ENCODE measurements around the gene MMAB. TPM values are rescaled to one million over a fixed set of nuclear protein-coding genes. Genes with fewer than 3 reads are reported as not detected.

MMAB gene
- total and polyA plus RNA-seq, 5 experiments from 2014 or later, result 20.6 to 39.1 (median 28.2) TPM

GRCh38 chr12:109599087-109599486 lies 25.8 kb upstream of the MMAB start:
- no peaks in the 10 kb centered on the region for H3K36me3 Mint-ChIP-seq
- H3K4me1 Mint-ChIP-seq, result peaks cover 13 to 25% (median 25%) of the 10 kb centered on the region in 4 donors
- POLR2A ChIA-PET, result no interaction called here
- H3K27me3 Mint-ChIP-seq, result no peaks in the 10 kb centered on the region
- no peak overlapping the region for H3K27ac Mint-ChIP-seq
- DNase-seq, result no peak
- no peak for ATAC-seq
- H3K4me3 Mint-ChIP-seq, result no peak overlapping the region
- H3K9me3 Mint-ChIP-seq, result no peaks in the 10 kb centered on the region

GRCh38 chr12:109598428-109598854 lies 25.1 kb upstream of the MMAB start:
- Mint-ChIP-seq H3K27ac (no peak overlapping the region), H3K4me1 (peaks cover 13 to 25% (median 25%) of the 10 kb centered on the region in 4 donors), H3K9me3 (no peaks in the 10 kb centered on the region), H3K27me3 (no peaks in the 10 kb centered on the region), H3K36me3 (peaks cover 0 to 3% (median 2%) of the 10 kb centered on the region in 3 donors), H3K4me3 (no peak overlapping the region)
- POLR2A ChIA-PET, result no interaction called here
- no peak for DNase-seq
- ATAC-seq, result no peak

- peak; percentile 62 to 83 for ATAC-seq
- peak; percentile 38 to 80 (median 55) for DNase-seq
- POLR2A ChIA-PET, result interaction anchor here (0.7 kb wide), 1 partner anchor 1803 kb away, joined by 3 read pairs; no protein-coding TSS in a partner anchor
- no peaks in the 10 kb centered on the region for H3K27me3 Mint-ChIP-seq
- peaks cover 13 to 25% (median 25%) of the 10 kb centered on the region in 4 donors for H3K4me1 Mint-ChIP-seq
- H3K27ac Mint-ChIP-seq, result peak overlapping the region in 1 of 10 donors; percentile 67
- no peaks in the 10 kb centered on the region for H3K9me3 Mint-ChIP-seq
- peak overlapping the region in 2 of 10 donors; percentile 51 to 52 for H3K4me3 Mint-ChIP-seq
- H3K36me3 Mint-ChIP-seq, result peaks cover 0 to 3% (median 2%) of the 10 kb centered on the region in 3 donors
Measured at GRCh38 chr12:109597795-109598427, 24.6 kb upstream of the MMAB start.

GRCh38 chr12:109597414-109597794 lies 24.1 kb upstream of the MMAB start:
- peak overlapping the region in 1 of 10 donors; percentile 67 for H3K27ac Mint-ChIP-seq
- POLR2A ChIA-PET, result interaction anchor here (0.7 kb wide), 1 partner anchor 1802 kb away, joined by 3 read pairs; no protein-coding TSS in a partner anchor
- no peaks in the 10 kb centered on the region for H3K9me3 Mint-ChIP-seq
- no peaks in the 10 kb centered on the region for H3K27me3 Mint-ChIP-seq
- ATAC-seq (no peak), DNase-seq (no peak)
- H3K4me3 Mint-ChIP-seq, result peak overlapping the region in 2 of 10 donors; percentile 51 to 52
- H3K4me1 Mint-ChIP-seq, result peaks cover 13 to 25% (median 25%) of the 10 kb centered on the region in 4 donors
- peaks cover 0 to 5% (median 5%) of the 10 kb centered on the region in 3 donors for H3K36me3 Mint-ChIP-seq

GRCh38 chr12:109596418-109597244 lies 23.3 kb upstream of the MMAB start:
- no peak for DNase-seq
- H3K4me1 Mint-ChIP-seq, result peaks cover 13 to 25% (median 25%) of the 10 kb centered on the region in 4 donors
- ATAC-seq, result no peak

GRCh38 chr12:109595321-109595902 lies 22.1 kb upstream of the MMAB start:
- H3K27ac Mint-ChIP-seq, result peak overlapping the region in 4 of 10 donors; percentile 35 to 76 (median 64)
- H3K9me3 Mint-ChIP-seq, result no peaks in the 10 kb centered on the region
- H3K36me3 Mint-ChIP-seq, result peaks cover 0 to 8% (median 5%) of the 10 kb centered on the region in 3 donors
- H3K27me3 Mint-ChIP-seq, result no peaks in the 10 kb centered on the region
- H3K4me3 Mint-ChIP-seq, result peak overlapping the region in 1 of 10 donors; percentile 5
- ATAC-seq, result peak in 1 of 2 donors; percentile 53
- POLR2A ChIA-PET, result interaction anchor here (0.6 kb wide), 1 partner anchor 302 kb away, joined by 3 read pairs; no protein-coding TSS in a partner anchor
- DNase-seq, result peak in 1 of 10 donors; percentile 12
- peaks cover 13 to 25% (median 25%) of the 10 kb centered on the region in 4 donors for H3K4me1 Mint-ChIP-seq

More at GRCh38 chr12:109596418-109597244, 23.3 kb upstream of the MMAB start:
- Mint-ChIP-seq H3K9me3 (no peaks in the 10 kb centered on the region), H3K4me3 (no peak overlapping the region), H3K27me3 (no peaks in the 10 kb centered on the region), H3K27ac (no peak overlapping the region), H3K36me3 (peaks cover 0 to 5% (median 5%) of the 10 kb centered on the region in 3 donors)
- POLR2A ChIA-PET, result interaction anchor here (0.9 to 1.1 kb wide), 2 partner anchors 23 to 24 kb away, joined by 3 read pairs; partner anchors contain the start of gene MVK

- H3K9me3 Mint-ChIP-seq, result no peaks in the 10 kb centered on the region
- peak overlapping the region in 1 of 10 donors; percentile 35 for H3K27ac Mint-ChIP-seq
- no peak for ATAC-seq
- peaks cover 0 to 8% (median 5%) of the 10 kb centered on the region in 3 donors for H3K36me3 Mint-ChIP-seq
- no peak for DNase-seq
- H3K4me1 Mint-ChIP-seq, result peaks cover 13 to 25% (median 25%) of the 10 kb centered on the region in 4 donors
- H3K4me3 Mint-ChIP-seq, result peak overlapping the region in 2 of 10 donors; percentile 4 to 48
- no peaks in the 10 kb centered on the region for H3K27me3 Mint-ChIP-seq
- POLR2A ChIA-PET, result interaction anchor here (0.6 kb wide), 1 partner anchor 302 kb away, joined by 3 read pairs; no protein-coding TSS in a partner anchor
Measured at GRCh38 chr12:109594556-109595317, 21.4 kb upstream of the MMAB start.

GRCh38 chr12:109592905-109593272 lies 19.6 kb upstream of the MMAB start:
- no peak for ATAC-seq
- Mint-ChIP-seq H3K9me3 (no peaks in the 10 kb centered on the region), H3K4me3 (no peak overlapping the region), H3K4me1 (peaks cover 11 to 23% (median 21%) of the 10 kb centered on the region in 4 donors), H3K27ac (no peak overlapping the region), H3K27me3 (no peaks in the 10 kb centered on the region), H3K36me3 (peaks cover 0 to 20% (median 12%) of the 10 kb centered on the region in 3 donors)
- DNase-seq, result no peak
- POLR2A ChIA-PET, result interaction anchor here (0.7 kb wide), 1 partner anchor 96 kb away, joined by 3 read pairs; no protein-coding TSS in a partner anchor

- Mint-ChIP-seq H3K4me1 (peaks cover 7 to 18% (median 17%) of the 10 kb centered on the region in 4 donors), H3K27ac (no peak overlapping the region)
- POLR2A ChIA-PET, result interaction anchor here (0.6 kb wide), 1 partner anchor 1767 kb away, joined by 3 read pairs; no protein-coding TSS in a partner anchor
Measured at GRCh38 chr12:109592195-109592904, 19.0 kb upstream of the MMAB start.

GRCh38 chr12:109591041-109591440 lies 17.7 kb upstream of the MMAB start:
- POLR2A ChIA-PET, result no interaction called here
- Mint-ChIP-seq H3K4me3 (no peak overlapping the region), H3K36me3 (peaks cover 0 to 29% (median 15%) of the 10 kb centered on the region in 3 donors), H3K9me3 (no peaks in the 10 kb centered on the region), H3K27ac (no peak overlapping the region), H3K27me3 (no peaks in the 10 kb centered on the region), H3K4me1 (peaks cover 7 to 18% (median 17%) of the 10 kb centered on the region in 4 donors)
- ATAC-seq (no peak), DNase-seq (no peak)

More at GRCh38 chr12:109592195-109592904, 19.0 kb upstream of the MMAB start:
- DNase-seq, result no peak
- Mint-ChIP-seq H3K36me3 (peaks cover 0 to 20% (median 12%) of the 10 kb centered on the region in 3 donors), H3K9me3 (no peaks in the 10 kb centered on the region), H3K27me3 (no peaks in the 10 kb centered on the region), H3K4me3 (no peak overlapping the region)
- ATAC-seq, result no peak

GRCh38 chr12:109590566-109590965 lies 17.3 kb upstream of the MMAB start:
- ATAC-seq, result no peak
- H3K27me3 Mint-ChIP-seq, result no peaks in the 10 kb centered on the region

More at GRCh38 chr12:109590566-109590965, 17.3 kb upstream of the MMAB start:
- H3K4me3 Mint-ChIP-seq, result no peak overlapping the region
- H3K4me1 Mint-ChIP-seq, result peaks cover 4 to 14% (median 13%) of the 10 kb centered on the region in 4 donors
- no peak for DNase-seq
- no peak overlapping the region for H3K27ac Mint-ChIP-seq
- no peaks in the 10 kb centered on the region for H3K9me3 Mint-ChIP-seq
- H3K36me3 Mint-ChIP-seq, result peaks cover 0 to 31% (median 15%) of the 10 kb centered on the region in 3 donors
- POLR2A ChIA-PET, result no interaction called here

Data from naive thymus-derived CD8-positive, alpha-beta T cell (primary cell).